GM21786 (cell line): ENCODE results near the gene C6orf89.
"Not testable (repeated sequence)": the region's sequence is repeated elsewhere in the genome, so short reads cannot be mapped to it uniquely, and the experiment has no call there.

ENCODE experiments used
- ATAC-seq: cut with Tn5 transposase; IDR thresholded peaks from one replicate; pipeline ENCODE4 v1.9.1; 2021; ENCODE audit not compliant: unreplicated experiment

The C6orf89 gene

DNA sequence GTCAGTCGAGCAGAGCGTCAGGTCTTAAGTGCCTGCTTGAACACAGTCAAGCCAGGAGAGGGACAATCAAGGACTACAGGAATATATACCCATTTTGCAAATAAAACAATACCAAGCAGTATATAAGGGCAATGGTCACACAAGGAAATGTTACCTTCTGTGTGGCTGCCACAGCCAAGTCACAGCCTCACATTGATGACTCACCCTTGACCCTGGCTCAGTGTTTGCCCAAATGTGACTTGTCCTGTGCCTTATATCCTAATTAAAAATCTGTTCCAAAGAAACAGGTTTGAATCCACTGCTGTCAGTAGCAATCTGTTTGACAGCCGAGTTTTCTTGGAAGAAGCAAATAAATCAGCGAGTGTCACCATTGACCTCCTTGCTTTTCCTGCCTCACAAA lies 34.3 kb downstream of the C6orf89 start:
- ATAC-seq, result no peak

DNA sequence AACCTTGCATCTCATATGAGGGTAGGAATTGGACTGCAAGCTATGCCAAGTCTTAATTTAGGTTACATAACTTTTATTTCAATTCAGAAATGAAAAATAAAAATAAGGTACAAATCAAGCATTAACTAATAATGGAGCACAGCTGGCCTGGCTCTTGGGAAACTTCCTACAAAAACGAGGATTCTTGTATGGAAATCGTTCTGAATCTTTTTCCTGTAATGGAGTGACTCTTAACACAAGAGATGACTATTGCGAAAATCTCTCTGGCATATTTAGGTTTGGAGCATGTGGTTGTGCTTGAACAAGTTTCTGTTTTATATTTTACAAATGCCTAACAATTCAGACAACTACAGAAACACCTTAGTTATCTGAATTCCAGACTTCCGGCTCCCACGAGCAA lies 34.8 kb downstream of the C6orf89 start:
- ATAC-seq, result no peak

DNA sequence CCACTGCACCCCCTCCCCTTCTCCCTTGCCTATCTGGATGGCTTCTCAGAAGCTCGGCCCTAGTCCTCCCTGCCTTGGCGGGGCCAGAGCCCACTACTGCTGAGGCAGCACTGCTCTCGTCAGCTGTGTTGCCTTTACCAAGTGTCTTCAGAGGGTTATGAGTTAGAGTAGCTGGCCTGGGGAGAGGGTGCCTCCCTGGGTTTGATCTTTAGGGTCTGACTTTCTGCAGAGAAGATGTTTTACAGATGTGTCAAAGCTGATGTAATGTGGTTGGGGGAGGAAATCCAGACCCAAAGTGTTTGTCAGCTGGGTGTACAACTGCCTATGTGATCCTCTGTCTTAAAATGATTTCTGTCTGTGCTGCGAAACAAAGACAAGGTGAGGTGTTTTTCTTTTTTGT lies 38.4 kb downstream of the C6orf89 start:
- ATAC-seq, result no peak

DNA sequence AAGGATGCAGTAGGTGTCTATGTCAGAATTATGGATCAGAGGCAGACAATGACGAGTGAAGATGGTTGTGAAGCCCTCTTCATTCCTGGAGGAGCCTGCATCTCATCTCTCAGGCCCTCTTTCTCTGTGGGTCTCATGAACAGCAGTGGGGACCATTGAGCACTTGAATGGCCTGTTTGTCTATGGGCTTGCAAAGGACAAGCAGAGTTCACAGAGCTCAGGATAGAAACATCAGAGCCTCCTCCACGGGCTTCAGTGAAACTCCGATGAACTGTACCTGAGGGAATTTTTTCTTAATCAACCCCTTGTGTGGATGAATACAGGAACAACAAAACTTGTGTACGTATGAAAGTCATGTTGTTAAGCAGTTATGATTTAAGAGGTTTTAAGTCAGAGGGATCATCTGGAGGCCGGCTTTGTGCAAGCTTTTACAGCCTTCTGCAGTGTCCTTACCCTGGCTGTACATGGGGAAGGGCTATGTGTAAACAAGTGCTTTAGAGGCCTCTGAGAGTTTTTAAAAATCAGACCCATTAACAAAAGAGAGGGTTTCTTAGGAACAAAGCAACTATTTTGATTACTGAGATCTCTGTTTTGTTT lies 39.1 kb downstream of the C6orf89 start:
- no peak for ATAC-seq

DNA sequence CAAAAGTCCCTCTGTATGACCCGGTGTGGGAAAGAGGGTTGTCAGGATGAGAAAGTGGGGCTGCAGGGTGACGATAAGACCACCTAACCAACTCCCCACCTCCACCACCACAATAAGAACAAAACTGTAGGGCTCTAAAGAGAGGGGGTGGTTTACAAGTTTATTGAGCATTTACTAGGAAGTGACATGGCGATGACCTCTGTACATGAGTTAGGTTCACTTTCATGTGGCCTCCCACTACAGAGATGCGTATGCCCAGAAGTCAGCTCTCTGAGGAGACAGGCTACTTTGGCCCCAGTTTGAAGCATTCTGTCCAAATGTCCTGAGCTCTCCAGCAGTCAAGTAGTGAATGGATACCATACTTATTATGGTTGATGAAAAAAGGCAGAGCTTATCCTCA lies 40.1 kb downstream of the C6orf89 start:
- no peak for ATAC-seq

DNA sequence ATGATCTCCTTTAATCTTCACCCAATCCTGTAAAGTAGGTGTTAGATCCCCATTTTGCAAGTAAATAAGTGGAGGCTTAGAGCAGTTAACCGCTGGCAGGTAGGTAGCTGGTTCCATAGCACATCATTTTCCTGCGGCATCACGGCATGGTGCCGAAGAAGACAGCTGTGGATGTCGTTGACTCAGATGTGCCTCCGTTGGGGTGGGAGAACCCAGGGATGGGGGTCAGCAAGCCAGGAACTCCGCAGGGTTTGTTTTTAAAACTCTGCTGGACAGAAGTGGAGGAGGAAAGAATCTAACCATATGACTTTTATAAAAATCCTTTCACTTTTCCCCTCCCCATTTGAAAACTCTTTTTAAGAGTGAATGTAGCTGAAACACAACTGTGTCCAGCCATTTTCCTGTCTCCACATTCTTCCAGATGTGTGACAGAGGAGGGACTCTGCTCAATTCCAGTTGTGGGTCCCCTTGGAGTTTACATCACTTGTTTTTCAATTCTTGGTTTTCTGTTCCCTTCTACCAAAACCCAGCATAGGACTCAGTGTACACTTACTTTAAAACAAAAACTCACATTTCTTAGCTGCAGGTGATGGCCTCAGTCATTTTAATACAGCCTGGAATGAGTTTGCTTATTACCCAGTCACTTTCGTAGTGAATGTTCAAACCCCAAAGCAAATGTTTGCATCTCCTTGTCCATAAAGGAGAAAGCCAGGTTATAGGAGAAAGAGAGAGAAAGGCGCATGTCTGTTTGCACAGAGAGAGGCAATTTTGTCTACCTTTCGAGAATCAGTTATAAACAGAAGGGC lies 41.2 kb downstream of the C6orf89 start:
- no peak for ATAC-seq

DNA sequence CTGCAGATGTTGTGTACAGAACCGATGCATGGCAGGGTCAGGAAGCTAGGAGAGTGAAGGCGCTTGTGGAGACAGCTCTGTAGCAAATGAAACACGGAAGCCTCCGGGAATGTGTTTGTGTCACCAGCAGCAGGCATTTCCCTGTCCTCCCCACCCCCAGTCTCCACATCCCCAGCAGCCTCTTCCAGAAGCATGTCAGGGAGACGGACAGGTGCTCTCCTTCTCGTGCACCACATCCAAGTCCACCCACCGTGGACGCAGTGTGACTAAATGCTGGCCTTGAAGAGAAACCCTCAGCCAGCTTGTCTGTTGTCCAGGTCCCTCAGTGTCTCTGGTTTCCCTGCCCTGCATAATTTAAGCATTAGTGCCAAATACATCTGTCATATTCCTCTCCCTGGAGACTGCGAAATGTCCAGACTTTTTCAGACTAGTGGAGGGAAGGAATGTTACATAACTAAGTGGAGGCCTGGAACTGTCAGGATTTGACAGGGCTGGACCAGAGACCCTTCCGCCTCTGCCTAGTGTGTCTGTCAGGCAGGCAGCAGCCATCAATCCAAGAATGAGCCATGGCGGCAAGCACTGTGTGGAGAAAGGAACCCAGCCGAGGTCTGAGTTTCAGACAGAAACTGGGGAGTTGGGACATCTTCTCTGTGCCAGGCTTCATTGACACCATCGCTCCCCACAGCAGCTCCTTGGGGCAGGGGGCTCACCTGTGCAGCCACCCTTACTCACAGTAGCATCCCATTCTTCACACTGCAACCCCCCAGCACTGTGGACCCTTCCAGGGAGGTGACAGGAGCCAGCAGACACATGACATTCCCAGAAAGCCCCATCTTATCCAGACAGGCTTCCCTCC lies 42.2 kb downstream of the C6orf89 start:
- ATAC-seq, result no peak

DNA sequence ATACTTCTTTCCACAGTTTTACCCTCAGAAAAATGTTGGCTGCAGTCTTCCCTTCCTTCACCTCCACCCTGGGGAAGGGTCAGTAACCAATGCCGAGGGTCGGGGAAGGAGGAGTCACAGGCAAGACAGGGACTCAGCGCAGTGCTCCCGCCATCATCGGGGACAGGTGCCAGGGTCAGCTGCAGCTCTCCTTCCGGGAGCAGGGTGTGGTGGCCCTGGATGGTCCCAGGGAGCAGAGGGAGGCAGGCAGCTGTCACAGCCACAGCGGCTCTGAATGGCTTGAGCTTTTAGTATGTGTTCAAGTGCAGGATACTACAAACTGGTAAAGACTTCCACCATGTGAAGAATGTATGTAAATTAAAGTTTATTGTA lies 42.8 kb downstream of the C6orf89 start:
- ATAC-seq, result no peak

DNA sequence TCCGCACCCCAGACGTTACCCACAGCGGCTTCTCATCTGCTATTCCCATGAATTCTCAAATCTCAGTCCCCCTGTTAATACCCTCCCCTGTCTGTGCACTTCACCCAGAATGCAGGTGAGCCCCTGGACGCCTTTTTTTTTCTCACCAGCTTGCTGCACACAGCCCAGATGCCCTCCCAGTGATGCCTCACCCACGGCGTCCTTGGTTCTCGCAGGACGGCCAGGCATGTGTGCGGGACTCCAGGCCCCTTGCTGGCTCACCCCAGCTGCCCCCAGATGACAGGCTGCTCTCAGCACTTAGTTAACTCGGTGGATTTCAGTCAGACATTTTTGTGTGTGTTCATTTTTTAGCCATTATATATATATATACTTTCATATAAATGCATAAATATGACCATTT lies 43.4 kb downstream of the C6orf89 start:
- ATAC-seq, result no peak

DNA sequence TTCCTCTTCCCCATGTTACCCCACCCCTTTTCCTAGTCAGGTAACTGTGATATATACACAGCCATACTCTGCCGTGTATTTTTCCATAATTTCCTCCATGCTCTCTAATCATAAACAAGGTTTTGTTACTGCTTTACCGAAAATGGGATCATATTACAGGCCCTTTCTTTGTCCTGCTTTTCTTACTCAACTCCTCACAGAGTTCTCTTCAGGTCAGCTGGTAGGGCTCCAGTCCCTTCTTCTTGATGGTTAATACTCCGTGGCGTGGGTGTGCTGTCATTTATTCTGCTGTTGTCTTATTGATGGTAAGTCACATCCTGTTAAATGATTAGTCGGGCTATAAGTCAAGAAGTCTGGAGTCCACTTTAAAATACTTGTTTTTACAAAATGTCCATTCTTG lies 43.9 kb downstream of the C6orf89 start:
- no peak for ATAC-seq

DNA sequence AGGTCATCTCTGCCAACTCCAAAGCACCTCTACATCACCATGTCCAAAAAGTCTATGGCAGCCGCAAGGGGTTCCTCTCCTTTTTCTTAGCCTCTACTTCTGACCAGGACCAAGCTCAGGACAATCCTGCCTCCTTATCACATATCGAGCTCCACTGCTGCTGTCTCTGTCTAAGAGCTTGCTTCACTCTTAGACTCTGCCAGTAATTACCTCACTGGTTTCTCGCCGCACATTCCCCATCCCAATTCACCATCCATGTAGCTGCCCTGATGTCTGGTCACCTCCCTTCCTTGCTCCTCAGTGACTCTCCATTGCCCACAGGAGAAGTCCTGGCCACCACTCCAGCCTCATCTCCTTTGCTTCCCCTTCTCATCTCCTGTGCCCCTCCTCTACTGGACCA lies 44.7 kb downstream of the C6orf89 start:
- no peak for ATAC-seq

DNA sequence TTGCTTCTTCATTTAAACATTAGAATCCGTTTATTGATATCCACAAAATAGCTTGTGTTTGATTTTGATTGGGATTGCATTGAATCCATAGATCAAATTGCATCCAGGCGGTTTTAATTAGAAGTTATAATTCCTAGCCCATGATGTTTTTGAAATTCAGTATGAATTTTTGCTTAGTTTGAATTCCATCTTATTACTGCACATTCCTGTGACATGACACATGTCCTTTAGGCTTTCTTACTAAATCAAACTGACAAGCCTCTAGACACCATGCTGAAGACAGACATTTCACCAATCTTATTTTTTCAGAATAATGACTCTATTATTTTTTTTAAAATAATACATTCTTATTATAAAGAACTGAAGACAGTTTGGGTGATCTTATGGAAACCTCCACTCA lies 47.4 kb downstream of the C6orf89 start:
- ATAC-seq, result no peak

DNA sequence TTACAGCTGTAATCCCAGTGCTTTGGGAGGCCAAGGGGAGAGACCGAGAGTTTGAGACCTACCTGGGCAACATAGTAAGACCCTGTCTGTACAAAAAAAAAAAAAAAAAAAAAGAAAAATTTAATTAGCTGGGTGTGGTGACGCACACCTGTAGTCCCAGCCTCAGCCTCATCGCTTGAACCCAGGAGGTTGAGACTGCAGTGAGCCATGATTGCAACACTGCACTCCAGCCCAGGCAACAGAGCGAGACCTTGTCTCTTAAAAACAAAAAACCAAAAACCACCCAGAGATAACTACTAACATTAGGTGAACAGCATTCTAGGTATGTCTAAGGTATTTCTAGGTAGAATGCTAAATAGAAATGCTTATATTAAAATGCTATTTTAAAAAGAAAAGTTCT lies 47.8 kb downstream of the C6orf89 start:
- no peak for ATAC-seq

DNA sequence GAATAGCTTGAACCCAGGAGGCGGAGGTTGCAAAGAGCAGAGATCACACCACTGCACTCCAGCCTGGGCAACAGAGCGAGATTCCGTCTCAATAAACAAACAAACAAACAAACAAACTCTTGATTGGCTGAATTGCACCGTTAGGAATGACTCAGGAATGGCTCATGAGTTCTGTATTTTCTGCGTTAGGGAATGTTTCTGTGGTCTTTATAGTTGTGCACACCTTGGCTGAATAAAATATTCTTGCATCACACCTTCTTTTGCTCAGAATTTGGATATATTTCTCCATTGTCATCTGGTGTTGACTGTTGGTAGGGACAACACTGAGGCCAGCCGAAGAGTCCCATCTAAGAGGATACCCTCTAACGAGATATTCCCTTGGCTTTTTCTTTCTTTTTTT lies 49.1 kb downstream of the C6orf89 start:
- no peak for ATAC-seq

DNA sequence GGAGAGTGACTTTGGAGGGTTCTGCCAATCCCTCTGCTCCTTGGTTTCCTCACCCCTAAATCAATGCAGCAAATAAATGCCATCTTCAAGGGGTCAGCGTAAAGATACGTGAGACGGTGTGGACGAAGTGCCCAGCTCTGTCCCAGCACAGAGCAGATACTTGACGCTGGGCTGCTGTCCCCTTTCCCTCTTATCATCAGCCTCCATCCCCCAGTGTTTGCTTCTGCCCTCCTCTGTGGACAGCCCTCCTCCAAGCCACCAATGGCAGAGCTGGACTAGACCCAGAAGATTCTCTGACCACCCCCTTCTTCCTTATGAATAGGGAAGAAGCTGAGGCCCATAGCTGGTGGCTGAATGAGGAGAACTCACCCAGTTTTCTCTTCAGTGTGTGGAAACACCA lies 51.1 kb downstream of the C6orf89 start:
- ATAC-seq, result no peak

DNA sequence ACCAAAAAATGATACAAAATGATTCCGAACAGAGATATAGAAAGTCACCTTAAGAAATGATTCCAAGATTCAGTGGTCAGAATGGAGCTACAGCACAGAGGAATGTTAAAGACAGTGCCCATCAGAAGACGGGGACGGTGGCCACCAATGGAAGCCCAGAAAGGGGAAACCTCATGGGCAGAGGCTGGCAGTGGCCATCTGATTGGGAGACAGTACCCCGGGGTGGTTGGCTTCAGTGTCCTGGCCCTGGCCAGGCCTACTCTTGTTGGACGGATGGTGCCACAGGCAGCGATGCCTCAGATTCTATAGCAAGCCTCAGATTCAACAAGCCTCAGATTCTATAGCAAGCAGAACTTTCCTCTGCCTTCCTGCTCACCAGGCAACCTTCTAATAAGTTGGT lies 52.1 kb downstream of the C6orf89 start:
- no peak for ATAC-seq

DNA sequence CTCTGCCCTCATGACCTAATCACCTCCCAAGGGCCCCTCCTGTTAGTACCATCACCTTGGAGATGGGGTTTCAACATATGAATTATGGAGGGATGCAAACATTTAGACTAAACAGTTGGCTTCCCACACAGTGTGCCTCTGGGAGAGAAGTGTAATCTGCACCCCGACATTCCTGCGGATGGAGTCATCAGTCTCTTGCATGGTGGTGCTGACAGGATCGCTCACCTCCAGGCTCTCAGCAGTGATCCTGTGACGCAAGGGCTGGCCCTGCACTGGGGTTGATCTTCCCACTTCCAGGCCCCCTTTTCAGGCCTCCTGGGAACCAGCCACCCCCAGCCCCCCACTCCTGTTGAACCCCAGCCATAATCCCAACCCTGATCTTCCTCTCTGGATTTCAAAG lies 52.8 kb downstream of the C6orf89 start:
- no peak for ATAC-seq

DNA sequence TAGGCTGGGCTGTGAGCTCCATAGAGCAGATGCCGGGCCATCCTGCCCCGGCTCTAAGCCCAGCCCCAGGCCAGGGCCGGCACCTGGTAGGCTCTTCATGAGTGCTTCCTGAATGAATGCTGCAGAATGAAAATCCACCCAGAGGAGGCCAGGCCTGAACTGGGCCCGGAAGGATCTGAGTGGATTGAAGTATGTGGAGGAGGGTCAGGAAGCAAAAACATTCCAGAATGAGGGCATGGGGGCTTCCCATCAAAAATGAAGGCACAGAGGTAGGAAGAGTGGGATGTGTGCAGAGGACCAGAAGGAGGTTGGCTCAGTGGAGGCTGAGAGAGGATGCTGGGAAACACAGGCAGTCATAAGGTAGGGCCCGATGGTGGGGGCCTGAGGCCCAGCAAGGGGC lies 53.3 kb downstream of the C6orf89 start:
- ATAC-seq, result not testable (repeated sequence)

DNA sequence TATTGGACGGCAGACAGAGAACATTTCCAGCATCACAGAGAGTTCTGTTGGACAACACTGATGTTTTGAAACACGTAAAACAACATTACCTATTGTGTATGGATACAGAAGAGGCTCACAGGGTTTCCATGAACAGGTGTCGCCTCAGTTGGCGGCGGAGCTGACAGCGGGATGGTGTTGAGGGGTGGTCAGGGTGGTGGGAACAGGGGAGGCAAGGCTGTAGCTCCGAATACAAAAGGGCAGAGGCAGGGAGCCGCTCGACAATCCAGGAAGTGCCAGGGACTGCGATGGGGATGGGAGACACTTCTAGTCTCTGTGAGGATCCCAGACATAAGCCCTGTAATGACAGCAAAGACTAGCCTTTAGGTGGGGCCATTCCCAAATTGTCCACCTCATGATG lies 54.3 kb downstream of the C6orf89 start:
- ATAC-seq, result no peak

DNA sequence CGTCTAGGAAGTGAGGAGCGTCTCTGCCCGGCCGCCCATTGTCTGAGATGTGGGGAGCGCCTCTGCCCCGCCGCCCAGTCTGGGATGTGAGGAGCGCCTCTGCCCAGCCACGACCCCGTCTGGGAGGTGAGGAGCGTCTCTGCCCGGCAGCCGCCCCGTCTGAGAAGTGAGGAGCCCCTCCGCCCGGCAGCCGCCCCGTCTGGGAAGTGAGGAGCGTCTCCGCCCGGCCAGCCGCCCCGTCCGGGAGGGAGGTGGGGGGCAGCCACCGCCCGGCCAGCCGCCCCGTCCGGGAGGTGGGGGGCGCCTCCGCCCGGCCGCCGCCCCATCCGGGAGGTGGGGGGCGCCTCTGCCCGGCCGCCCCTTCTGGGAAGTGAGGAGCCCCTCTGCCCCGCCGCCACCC lies 55.8 kb downstream of the C6orf89 start:
- not testable (repeated sequence) for ATAC-seq

DNA sequence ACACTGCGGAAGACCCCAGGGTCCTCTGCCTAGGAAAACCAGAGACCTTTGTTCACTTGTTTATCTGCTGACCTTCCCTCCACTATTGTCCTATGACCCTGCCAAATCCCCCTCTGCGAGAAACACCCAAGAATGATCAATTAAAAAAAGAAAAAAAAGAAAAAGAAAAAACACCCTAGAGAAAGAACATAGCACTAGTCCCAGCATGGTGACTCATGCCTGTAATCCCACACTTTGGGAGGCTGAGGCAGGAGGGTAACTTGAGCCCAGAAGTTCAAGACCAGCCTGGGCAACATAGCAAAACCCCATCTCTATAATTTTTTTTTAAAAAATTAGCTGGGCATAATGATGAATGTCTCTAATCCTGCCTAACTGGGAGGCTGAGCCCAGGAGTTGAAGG lies 56.6 kb downstream of the C6orf89 start:
- ATAC-seq, result not testable (repeated sequence)

DNA sequence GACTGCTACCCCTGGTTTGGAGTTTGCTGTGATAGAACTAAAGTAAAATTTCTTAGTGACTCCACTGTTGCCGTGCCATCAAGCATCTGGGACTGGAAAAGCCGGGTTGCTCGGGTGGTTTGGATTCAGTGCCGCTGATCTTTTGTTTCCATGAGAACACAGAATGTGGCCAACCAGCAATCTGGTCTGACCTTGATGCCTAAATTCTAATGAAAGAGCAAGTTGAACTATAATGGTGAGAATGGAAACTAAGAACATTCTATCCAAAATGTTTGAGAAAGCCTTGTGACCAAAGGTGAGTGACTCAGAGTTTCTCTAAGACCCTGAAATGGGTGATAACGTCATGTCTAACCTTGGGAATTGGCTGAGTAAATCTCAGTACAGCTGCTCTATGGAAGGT lies 58.9 kb downstream of the C6orf89 start:
- no peak for ATAC-seq
